Skin epidermis (tissue), 12 donors: ENCODE results near the gene PLEKHA3.
"Not testable (repeated sequence)": the region's sequence is repeated elsewhere in the genome, so short reads cannot be mapped to it uniquely, and the experiment has no call there.

Source experiments
- H3K27ac ChIP-seq, 21 experiments: fragments of 200-600 bp; sonication (generic) in 11 of 21; one replicate each; pipeline ENCODE4 v1.5.0; 2020; ENCODE audit warnings: mild to moderate bottlenecking in 3 of 21, inconsistent platforms in 2 of 21, moderate library complexity in 2 of 21
- H3K4me3 ChIP-seq, 7 experiments: fragments of 200-600 bp; sonication (generic) in 2 of 7; one replicate each; pipeline ENCODE4 v1.5.0; 2020; ENCODE audit warnings: inconsistent platforms in 2 of 7, mild to moderate bottlenecking in 2 of 7, moderate library complexity in 1 of 7

PLEKHA3 gene

GRCh38 chr2:178514664-178515063, 34.4 kb downstream of the PLEKHA3 start:
- no peak overlapping the region for H3K27ac ChIP-seq
- H3K4me3 ChIP-seq: no peak overlapping the region

GRCh38 chr2:178517496-178517895, 37.2 kb downstream of the PLEKHA3 start:
- no peak overlapping the region for H3K4me3 ChIP-seq
- peak overlapping the region in 1 of 21 experiments; percentile 23 for H3K27ac ChIP-seq

- no peak overlapping the region for H3K4me3 ChIP-seq
- H3K27ac ChIP-seq: no peak overlapping the region
These were observed 41.3 kb downstream of the PLEKHA3 start for GRCh38 chr2:178521304-178522150.

GRCh38 chr2:178522950-178523595, 42.8 kb downstream of the PLEKHA3 start:
- Histone ChIP-seq H3K4me3 (peak overlapping the region; percentile 41 to 74 (median 63)), H3K27ac (peak overlapping the region in 20 of 21 experiments; percentile 33 to 91 (median 79))

GRCh38 chr2:178523596-178524134, 43.4 kb downstream of the PLEKHA3 start:
- Histone ChIP-seq H3K4me3 (peak overlapping the region; percentile 41 to 74 (median 63)), H3K27ac (peak overlapping the region in 19 of 21 experiments; percentile 33 to 91 (median 79))

- not testable (repeated sequence) for H3K4me3 ChIP-seq, H3K27ac ChIP-seq
These were observed 44.8 kb downstream of the PLEKHA3 start for GRCh38 chr2:178525010-178525409.

- not testable (repeated sequence) for H3K27ac ChIP-seq, H3K4me3 ChIP-seq
These were observed 45.2 kb downstream of the PLEKHA3 start for GRCh38 chr2:178525460-178525859.

- no peak overlapping the region for H3K4me3 ChIP-seq
- no peak overlapping the region for H3K27ac ChIP-seq
These were observed 46.0 kb downstream of the PLEKHA3 start for GRCh38 chr2:178526256-178526655.

- H3K4me3 ChIP-seq: no peak overlapping the region
- H3K27ac ChIP-seq: no peak overlapping the region
These were observed 47.3 kb downstream of the PLEKHA3 start for GRCh38 chr2:178527592-178527991.

- Histone ChIP-seq H3K4me3 (no peak overlapping the region), H3K27ac (no peak overlapping the region)
These were observed 48.4 kb downstream of the PLEKHA3 start for GRCh38 chr2:178528647-178529046.

GRCh38 chr2:178529194-178529593, 48.9 kb downstream of the PLEKHA3 start:
- H3K27ac ChIP-seq: no peak overlapping the region
- no peak overlapping the region for H3K4me3 ChIP-seq

GRCh38 chr2:178530131-178530530, 49.9 kb downstream of the PLEKHA3 start:
- H3K27ac ChIP-seq: no peak overlapping the region

GRCh38 chr2:178530625-178531142, 50.4 kb downstream of the PLEKHA3 start:
- no peak overlapping the region for H3K4me3 ChIP-seq
- no peak overlapping the region for H3K27ac ChIP-seq

More at GRCh38 chr2:178530131-178530530, 49.9 kb downstream of the PLEKHA3 start:
- H3K4me3 ChIP-seq: no peak overlapping the region

- no peak overlapping the region for H3K27ac ChIP-seq
These were observed 50.9 kb downstream of the PLEKHA3 start for GRCh38 chr2:178531168-178531567.

GRCh38 chr2:178536037-178536436, 55.8 kb downstream of the PLEKHA3 start:
- Histone ChIP-seq H3K4me3 (no peak overlapping the region), H3K27ac (no peak overlapping the region)

More at GRCh38 chr2:178531168-178531567, 50.9 kb downstream of the PLEKHA3 start:
- no peak overlapping the region for H3K4me3 ChIP-seq

- Histone ChIP-seq H3K27ac (no peak overlapping the region), H3K4me3 (no peak overlapping the region)
These were observed 61.9 kb downstream of the PLEKHA3 start for GRCh38 chr2:178542161-178542560.

- no peak overlapping the region for H3K4me3 ChIP-seq
- H3K27ac ChIP-seq: no peak overlapping the region
These were observed 62.3 kb downstream of the PLEKHA3 start for GRCh38 chr2:178542569-178542968.

- Histone ChIP-seq H3K27ac (no peak overlapping the region), H3K4me3 (no peak overlapping the region)
These were observed 70.1 kb downstream of the PLEKHA3 start for GRCh38 chr2:178550352-178550751.

GRCh38 chr2:178553047-178553446, 72.8 kb downstream of the PLEKHA3 start:
- H3K27ac ChIP-seq: no peak overlapping the region
- H3K4me3 ChIP-seq: no peak overlapping the region
